Right atrium auricular region (tissue), 2 donors: ENCODE data around the gene CTAGE9. TPM values are rescaled to one million over a fixed set of nuclear protein-coding genes. Genes with fewer than 3 reads are reported as not detected.
"Not testable (repeated sequence)": the region's sequence is repeated elsewhere in the genome, so short reads cannot be mapped to it uniquely, and the experiment has no call there.

Experiments
- DNase-seq: peaks from one replicate; pipeline ENCODE4 v3.0.0-alpha.2; 2019; ENCODE audit warnings: low spot score
- H3K27ac ChIP-seq, 2 donors: fragments of 200-600 bp; sonication (generic); 1 replicate in 1 of 2; 2 replicates in 1 of 2; pipeline ENCODE4 v1.5.1; 2016 to 2019
- H3K27me3 ChIP-seq, 2 donors: fragments of 200-600 bp; sonication (generic); one replicate each; pipeline versions ENCODE4 v1.5.1 to v1.6.0; 2017 to 2019
- H3K36me3 ChIP-seq: fragments of 200-600 bp; sonication (generic); one replicate; pipeline ENCODE4 v1.5.1; 2016
- H3K4me1 ChIP-seq, 2 donors: fragments of 200-600 bp; sonication (generic); one replicate each; pipeline versions ENCODE4 v1.5.1 to v1.6.0; 2017 to 2019
- H3K4me3 ChIP-seq, 2 donors: fragments of 200-600 bp; sonication (generic); 1 replicate in 1 of 2; 2 replicates in 1 of 2; pipeline ENCODE4 v1.5.1; 2017 to 2019; ENCODE audit warnings: mild to moderate bottlenecking in 1 of 2, moderate library complexity in 1 of 2
- H3K9me3 ChIP-seq, 2 donors: fragments of 200-600 bp; sonication (generic); one replicate each; pipeline ENCODE4 v1.5.1; 2019
- total RNA-seq, 2 donors: library from RNA; depleted of rRNA; stranded (reverse); fragments of >200 nt; gene quantifications; one replicate each; pipeline ENCODE4 v1.1.0, GENCODE V29; 2016
- TF ChIP-seq, protein P1 (sequence below), 2 donors: fragments of 200-600 bp; sonication (generic); IDR thresholded peaks; one replicate each; pipeline ENCODE4 v1.5.1; 2019; ENCODE audit warnings: antibody characterized with exemption in 2 of 2

CTAGE9 gene
- total RNA-seq, 2 donors from 2014 or later: not detected

DNA sequence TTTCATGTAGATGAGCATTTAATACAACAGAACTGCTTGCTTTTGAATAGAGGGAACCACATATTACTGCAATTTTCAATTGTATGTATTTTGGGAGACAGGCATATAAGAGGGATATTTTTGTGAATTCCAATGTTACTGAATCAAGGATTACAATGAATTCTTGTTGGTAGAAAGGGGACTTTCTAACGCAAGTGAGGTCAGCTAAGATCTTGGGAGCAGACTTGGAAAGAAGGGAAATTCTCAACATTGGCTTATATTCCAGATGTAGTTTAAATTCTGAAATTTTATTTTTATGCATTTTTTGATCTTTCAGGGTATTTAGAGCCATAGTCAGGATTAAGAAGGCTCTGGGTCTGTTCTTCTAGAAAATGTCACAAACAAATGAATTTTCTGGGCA, 43.3 kb upstream of the CTAGE9 start:
- DNase-seq: no peak
- no peaks in the 10 kb centered on the region for H3K4me1 ChIP-seq
- no peak overlapping the region for H3K27ac ChIP-seq
- H3K36me3 ChIP-seq: no peaks in the 10 kb centered on the region
- TF ChIP-seq, protein P1, sequence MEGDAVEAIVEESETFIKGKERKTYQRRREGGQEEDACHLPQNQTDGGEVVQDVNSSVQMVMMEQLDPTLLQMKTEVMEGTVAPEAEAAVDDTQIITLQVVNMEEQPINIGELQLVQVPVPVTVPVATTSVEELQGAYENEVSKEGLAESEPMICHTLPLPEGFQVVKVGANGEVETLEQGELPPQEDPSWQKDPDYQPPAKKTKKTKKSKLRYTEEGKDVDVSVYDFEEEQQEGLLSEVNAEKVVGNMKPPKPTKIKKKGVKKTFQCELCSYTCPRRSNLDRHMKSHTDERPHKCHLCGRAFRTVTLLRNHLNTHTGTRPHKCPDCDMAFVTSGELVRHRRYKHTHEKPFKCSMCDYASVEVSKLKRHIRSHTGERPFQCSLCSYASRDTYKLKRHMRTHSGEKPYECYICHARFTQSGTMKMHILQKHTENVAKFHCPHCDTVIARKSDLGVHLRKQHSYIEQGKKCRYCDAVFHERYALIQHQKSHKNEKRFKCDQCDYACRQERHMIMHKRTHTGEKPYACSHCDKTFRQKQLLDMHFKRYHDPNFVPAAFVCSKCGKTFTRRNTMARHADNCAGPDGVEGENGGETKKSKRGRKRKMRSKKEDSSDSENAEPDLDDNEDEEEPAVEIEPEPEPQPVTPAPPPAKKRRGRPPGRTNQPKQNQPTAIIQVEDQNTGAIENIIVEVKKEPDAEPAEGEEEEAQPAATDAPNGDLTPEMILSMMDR (IDR thresholded peaks at IDR 0.05): no peak
- H3K4me3 ChIP-seq: no peak overlapping the region
- H3K9me3 ChIP-seq: no peaks in the 10 kb centered on the region
- H3K27me3 ChIP-seq: no peaks in the 10 kb centered on the region

DNA sequence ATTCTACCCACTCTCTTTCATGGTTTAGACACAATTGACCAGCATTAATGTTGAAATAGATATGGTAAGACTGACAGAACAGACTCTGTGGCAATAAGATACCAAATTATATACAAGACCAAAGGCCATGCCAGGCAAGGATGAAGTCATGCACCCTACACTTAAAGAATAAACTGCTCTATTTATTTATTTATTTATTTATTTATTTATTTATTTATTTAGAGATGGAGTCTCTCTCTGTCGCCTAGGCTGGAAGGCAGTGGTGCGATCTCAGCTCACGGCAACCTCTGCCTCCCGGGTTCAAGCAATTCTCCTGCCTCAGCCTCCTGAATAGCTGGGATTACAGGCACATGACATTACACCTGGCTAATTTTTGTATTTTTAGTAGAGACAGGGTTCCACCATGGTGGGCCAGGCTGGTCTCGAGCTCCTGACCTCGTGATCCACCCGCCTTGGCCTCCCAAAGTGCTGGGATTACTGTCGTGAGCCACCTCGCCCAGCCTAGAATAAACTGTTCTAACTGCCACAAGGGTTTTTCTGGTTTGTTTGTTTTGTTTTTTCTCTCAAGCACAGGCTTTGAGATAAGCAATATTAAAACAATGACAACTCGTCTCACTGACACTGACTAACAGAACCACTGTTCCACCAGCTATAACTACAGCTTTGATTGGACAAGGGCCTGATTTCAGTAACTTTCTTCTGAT, 40.3 kb upstream of the CTAGE9 start:
- not testable (repeated sequence) for H3K27ac ChIP-seq, H3K36me3 ChIP-seq, DNase-seq

GRCh38 chr6:131749023-131749422, 38.2 kb upstream of the CTAGE9 start:
- Histone ChIP-seq H3K36me3 (no peaks in the 10 kb centered on the region), H3K4me3 (no peak overlapping the region), H3K9me3 (no peaks in the 10 kb centered on the region), H3K27me3 (no peaks in the 10 kb centered on the region), H3K4me1 (no peaks in the 10 kb centered on the region), H3K27ac (no peak overlapping the region)
- TF ChIP-seq, protein P1 (IDR thresholded peaks at IDR 0.05): no peak
- DNase-seq: no peak

More for the DNA sequence above, 40.3 kb upstream of the CTAGE9 start:
- not testable (repeated sequence) for H3K4me1 ChIP-seq, H3K9me3 ChIP-seq, H3K4me3 ChIP-seq, H3K27me3 ChIP-seq

- no peaks in the 10 kb centered on the region for H3K9me3 ChIP-seq
- DNase-seq: no peak
- H3K36me3 ChIP-seq: no peaks in the 10 kb centered on the region
- TF ChIP-seq, protein P1 (IDR thresholded peaks at IDR 0.05): no peak
- no peak overlapping the region for H3K4me3 ChIP-seq
- H3K27me3 ChIP-seq: no peaks in the 10 kb centered on the region
- H3K27ac ChIP-seq: no peak overlapping the region
- no peaks in the 10 kb centered on the region for H3K4me1 ChIP-seq
Observed at GRCh38 chr6:131747821-131748353, 37.1 kb upstream of the CTAGE9 start.

DNA sequence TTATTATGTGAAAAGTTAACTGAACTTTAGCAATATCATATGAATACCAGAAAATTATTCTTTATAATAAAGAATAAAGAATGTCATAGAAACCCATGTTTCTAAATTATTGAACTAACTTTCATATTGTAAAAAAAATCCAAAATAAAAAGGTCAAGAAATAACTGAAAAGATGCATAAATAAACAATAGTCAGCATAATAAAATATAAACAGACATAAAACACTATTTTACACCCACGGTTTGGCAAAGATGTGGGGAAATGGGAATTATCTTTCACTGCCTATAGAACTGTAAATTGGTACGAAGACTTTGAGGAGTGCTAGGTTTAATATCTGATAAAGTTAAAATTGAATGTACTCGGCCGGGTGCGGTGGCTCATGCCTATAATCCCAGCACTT, 34.7 kb upstream of the CTAGE9 start:
- Histone ChIP-seq H3K4me3 (no peak overlapping the region), H3K27me3 (no peaks in the 10 kb centered on the region), H3K9me3 (no peaks in the 10 kb centered on the region), H3K4me1 (no peaks in the 10 kb centered on the region), H3K27ac (no peak overlapping the region), H3K36me3 (no peaks in the 10 kb centered on the region)
- TF ChIP-seq, protein P1 (IDR thresholded peaks at IDR 0.05): no peak
- DNase-seq: no peak

DNA sequence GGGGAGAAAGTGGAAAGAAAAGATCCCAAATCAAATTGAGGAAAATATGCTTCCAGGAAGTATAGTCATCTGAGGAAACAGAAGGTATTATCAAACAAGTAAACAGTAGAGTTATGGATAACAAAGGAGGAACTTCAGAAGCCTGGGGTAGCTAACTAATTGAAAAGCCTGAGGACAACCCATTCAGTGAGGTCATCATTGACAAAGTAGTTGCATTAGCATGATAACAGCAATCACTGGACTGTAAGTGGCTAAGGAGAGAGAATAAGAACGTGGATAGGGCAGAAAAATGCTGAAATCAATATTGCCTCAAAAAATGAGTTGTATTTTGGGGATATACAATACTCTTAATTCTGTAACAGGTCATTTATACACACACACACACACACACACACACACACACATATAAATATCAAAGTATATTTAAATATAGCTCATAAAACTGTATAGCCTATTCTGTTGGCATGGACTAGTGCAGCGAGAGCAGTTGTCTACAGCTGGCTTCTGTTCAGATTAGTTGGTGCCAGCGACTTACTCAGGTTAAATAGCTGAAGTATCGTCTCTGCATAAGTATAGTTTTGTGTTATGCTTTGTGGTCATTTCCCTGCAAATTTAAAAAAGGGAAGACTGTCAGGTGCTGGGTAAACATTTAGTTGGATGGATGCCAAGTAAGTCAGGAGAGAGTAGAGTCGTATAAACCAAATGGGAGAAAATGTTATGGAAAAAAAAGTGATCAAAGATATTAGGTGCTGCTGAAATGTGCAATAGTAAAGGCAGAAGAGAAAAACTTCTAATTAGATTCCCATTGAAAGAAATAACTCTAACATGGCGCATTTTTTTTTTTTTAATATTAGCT, 33.8 kb upstream of the CTAGE9 start:
- Histone ChIP-seq H3K27ac (no peak overlapping the region), H3K36me3 (no peaks in the 10 kb centered on the region), H3K27me3 (no peaks in the 10 kb centered on the region), H3K4me1 (no peaks in the 10 kb centered on the region), H3K4me3 (no peak overlapping the region), H3K9me3 (no peaks in the 10 kb centered on the region)
- TF ChIP-seq, protein P1 (IDR thresholded peaks at IDR 0.05): no peak
- no peak for DNase-seq
